ENCODE results near the gene FLRT2.

- TF ChIP-seq REST (IDR thresholded peaks at IDR 0.05; ENCODE audit: insufficient read depth in 1 of 2, low read depth in 2 of 2, low read length in 1 of 2) (no peak), POLR2AphosphoS5 (IDR thresholded peaks at IDR 0.05; ENCODE audit: low read depth, low read length) (no peak), CTCF (IDR thresholded peaks at IDR 0.05) (no peak), SIN3A (IDR thresholded peaks at IDR 0.05; ENCODE audit: borderline replicate concordance, insufficient read depth, low read depth, low read length) (no peak)
Observed at GRCh38 chr14:85578930-85579329, 49.0 kb downstream of the FLRT2 start.
